Measurements from ENCODE around the gene ZSCAN21. TPM values are rescaled to one million over a fixed set of nuclear protein-coding genes. Genes with fewer than 3 reads are reported as not detected.

Gene ZSCAN21
- total RNA-seq, 2 experiments from 2014 or later = 5.6 to 7.5 TPM

DNA sequence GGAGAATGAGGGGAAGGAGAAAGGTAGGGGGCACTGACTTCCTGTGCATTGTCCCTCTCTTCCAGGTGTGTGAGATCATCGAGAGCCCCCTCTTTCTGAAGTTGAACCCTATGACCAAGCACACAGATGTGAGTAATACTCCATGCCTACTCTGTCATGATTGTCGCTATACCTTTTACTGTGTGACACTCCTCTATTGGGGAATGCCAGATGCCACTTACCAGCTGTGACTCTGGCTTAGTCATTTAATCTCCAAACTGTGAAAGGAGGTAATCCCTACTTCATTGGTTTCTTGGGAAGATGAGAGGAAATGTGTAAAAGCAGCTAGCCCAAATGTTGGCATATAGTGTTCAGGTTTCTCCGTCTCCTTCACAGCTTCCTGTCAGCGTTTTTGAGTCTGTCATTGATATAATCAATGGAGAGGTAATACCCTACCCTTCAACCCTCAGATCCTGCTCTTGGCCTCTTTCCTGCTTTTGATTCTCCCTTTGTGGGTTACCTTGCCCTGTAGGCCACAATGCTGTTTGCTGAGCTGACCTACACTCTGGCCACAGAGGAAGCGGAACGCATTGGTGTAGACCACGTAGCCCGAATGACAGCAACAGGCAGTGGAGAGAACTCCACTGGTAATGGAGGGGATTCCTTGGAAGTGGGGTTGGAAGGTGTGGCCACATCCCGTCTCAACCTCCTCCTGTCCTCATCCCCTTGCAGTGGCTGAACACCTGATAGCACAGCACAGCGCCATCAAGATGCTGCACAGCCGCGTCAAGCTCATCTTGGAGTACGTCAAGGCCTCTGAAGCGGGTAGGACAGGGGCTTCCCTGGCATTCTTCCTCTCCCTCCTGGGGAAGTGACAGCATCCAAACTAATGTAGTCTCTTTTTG lies 41.2 kb downstream of the ZSCAN21 start:
- Histone ChIP-seq H3K4me2 (ENCODE audit: low read length) (peak overlapping the region; percentile 6; the same call in 1 of the 2 replicates), H4K20me1 (ENCODE audit: insufficient read depth, low read length) (0 out of 2 replicates have a peak, but pooled peaks cover 5% of the 10 kb centered on the region), H3K9me3 (ENCODE audit: low read length) (no peaks in the 10 kb centered on the region), H3K27ac (ENCODE audit: low read depth, low read length, poor library complexity, severe bottlenecking) (peak overlapping the region; percentile 16), H3K4me1 (ENCODE audit: insufficient read depth, low read length, poor library complexity, severe bottlenecking) (peaks cover 24% of the 10 kb centered on the region), H3K79me2 (ENCODE audit: insufficient read depth, low read depth, low read length) (peaks cover 11% of the 10 kb centered on the region; the same call in 1 of the 2 replicates), H3K4me3 (ENCODE audit: low read depth, low read length, poor library complexity, severe bottlenecking) (no peak overlapping the region), H2AFZ (ENCODE audit: low read length) (no peak overlapping the region), H3K9me2 (ENCODE audit: insufficient read depth, low read length) (no peaks in the 10 kb centered on the region), H3K36me3 (ENCODE audit: insufficient read depth, low read length) (peaks cover 56% of the 10 kb centered on the region)
- DNase-seq (ENCODE audit: low spot score) = no peak
- ChIA-PET CTCF (ENCODE audit: unreplicated experiment) (no interaction called here), POLR2A (interaction anchor here (0.5 to 2.1 kb wide), 2 partner anchors 12 to 308 kb away, joined by 3 to 13 read pairs; partner anchors contain the start of gene AP4M1)
- no TSS peak for BruUV-seq (replicated peaks)
- intact Hi-C loops (cut with micrococcal nuclease; ENCODE audit: unreplicated experiment) = no loop called here
- TF ChIP-seq, protein P1, sequence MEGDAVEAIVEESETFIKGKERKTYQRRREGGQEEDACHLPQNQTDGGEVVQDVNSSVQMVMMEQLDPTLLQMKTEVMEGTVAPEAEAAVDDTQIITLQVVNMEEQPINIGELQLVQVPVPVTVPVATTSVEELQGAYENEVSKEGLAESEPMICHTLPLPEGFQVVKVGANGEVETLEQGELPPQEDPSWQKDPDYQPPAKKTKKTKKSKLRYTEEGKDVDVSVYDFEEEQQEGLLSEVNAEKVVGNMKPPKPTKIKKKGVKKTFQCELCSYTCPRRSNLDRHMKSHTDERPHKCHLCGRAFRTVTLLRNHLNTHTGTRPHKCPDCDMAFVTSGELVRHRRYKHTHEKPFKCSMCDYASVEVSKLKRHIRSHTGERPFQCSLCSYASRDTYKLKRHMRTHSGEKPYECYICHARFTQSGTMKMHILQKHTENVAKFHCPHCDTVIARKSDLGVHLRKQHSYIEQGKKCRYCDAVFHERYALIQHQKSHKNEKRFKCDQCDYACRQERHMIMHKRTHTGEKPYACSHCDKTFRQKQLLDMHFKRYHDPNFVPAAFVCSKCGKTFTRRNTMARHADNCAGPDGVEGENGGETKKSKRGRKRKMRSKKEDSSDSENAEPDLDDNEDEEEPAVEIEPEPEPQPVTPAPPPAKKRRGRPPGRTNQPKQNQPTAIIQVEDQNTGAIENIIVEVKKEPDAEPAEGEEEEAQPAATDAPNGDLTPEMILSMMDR (conservative IDR thresholded peaks at IDR 0.05; ENCODE audit: low read length) = no peak
- no peak for TF ChIP-seq EZH2phosphoT487 (IDR thresholded peaks at IDR 0.05; ENCODE audit: borderline replicate concordance, low read depth, low read length)

DNA sequence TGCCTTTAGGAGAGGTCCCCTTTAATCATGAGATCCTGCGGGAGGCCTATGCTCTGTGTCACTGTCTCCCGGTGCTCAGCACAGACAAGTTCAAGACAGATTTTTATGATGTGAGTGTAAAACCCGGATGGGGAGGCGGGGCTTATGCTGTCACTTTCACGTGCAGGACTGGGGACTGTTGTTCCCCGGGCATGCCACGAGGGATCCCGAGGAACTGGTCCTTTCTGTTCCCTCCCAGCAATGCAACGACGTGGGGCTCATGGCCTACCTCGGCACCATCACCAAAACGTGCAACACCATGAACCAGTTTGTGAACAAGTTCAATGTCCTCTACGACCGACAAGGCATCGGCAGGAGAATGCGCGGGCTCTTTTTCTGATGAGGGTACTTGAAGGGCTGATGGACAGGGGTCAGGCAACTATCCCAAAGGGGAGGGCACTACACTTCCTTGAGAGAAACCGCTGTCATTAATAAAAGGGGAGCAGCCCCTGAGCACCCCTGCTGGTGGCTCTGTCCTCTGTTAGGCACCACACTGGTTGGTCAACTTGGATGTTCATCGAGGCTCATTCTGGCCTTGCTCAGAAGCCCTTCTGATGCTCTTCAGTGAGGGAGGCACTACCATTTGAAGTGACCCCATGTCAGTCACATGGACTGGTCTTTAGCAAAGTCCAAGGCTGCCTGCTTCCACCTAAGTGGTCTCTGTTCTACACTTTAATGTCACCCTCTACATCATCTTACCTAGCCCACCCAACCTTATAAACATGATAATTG lies 42.0 kb downstream of the ZSCAN21 start:
- Histone ChIP-seq H3K79me2 (ENCODE audit: insufficient read depth, low read depth, low read length) (peaks cover 11% of the 10 kb centered on the region; the same call in 1 of the 2 replicates), H3K4me2 (ENCODE audit: low read length) (no peak overlapping the region), H3K4me1 (ENCODE audit: insufficient read depth, low read length, poor library complexity, severe bottlenecking) (peaks cover 24% of the 10 kb centered on the region), H3K4me3 (ENCODE audit: low read depth, low read length, poor library complexity, severe bottlenecking) (no peak overlapping the region), H3K9me2 (ENCODE audit: insufficient read depth, low read length) (no peaks in the 10 kb centered on the region), H3K36me3 (ENCODE audit: insufficient read depth, low read length) (peaks cover 64% of the 10 kb centered on the region), H4K20me1 (ENCODE audit: insufficient read depth, low read length) (0 out of 2 replicates have a peak, but pooled peaks cover 5% of the 10 kb centered on the region), H2AFZ (ENCODE audit: low read length) (no peak overlapping the region), H3K9me3 (ENCODE audit: low read length) (no peaks in the 10 kb centered on the region), H3K27ac (ENCODE audit: low read depth, low read length, poor library complexity, severe bottlenecking) (no peak overlapping the region)
- ChIA-PET POLR2A (interaction anchor here (2.1 kb wide), 1 partner anchor 11 kb away, joined by 13 read pairs; the partner anchor contains the start of gene AP4M1), CTCF (ENCODE audit: unreplicated experiment) (no interaction called here)
- DNase-seq (ENCODE audit: low spot score) = peak; percentile 36
- BruUV-seq (replicated peaks) = TSS peak; percentile 88
- TF ChIP-seq, protein P1 (conservative IDR thresholded peaks at IDR 0.05; ENCODE audit: low read length) = 0 out of 2 replicates have a peak, but pooled peaks have one; percentile 45
- no peak for TF ChIP-seq EZH2phosphoT487 (IDR thresholded peaks at IDR 0.05; ENCODE audit: borderline replicate concordance, low read depth, low read length)
- intact Hi-C loops (cut with micrococcal nuclease; ENCODE audit: unreplicated experiment) = no loop called here
